GM18951 (cell line): ENCODE results near the gene C1orf74.
"Not testable (repeated sequence)": the region's sequence is repeated elsewhere in the genome, so short reads cannot be mapped to it uniquely, and the experiment has no call there.

Experiments used
- POLR2A ChIP-seq: IDR thresholded peaks from 4 replicates; pipeline ENCODE4 v1.6.1; 2011; ENCODE audit warnings: mild to moderate bottlenecking; ENCODE audit not compliant: insufficient read length, insufficient read depth; ENCODE audit errors: extremely low read depth
- in situ Hi-C: fragments of 300-500 bp; cut with MboI; formaldehyde crosslinking; loops from one replicate; pipeline ENCODE4 v1.12.0; 2022; ENCODE audit warnings: low sequenced_read_pairs, mixed read lengths, inconsistent platforms; ENCODE audit not compliant: unreplicated experiment

C1orf74 gene

DNA sequence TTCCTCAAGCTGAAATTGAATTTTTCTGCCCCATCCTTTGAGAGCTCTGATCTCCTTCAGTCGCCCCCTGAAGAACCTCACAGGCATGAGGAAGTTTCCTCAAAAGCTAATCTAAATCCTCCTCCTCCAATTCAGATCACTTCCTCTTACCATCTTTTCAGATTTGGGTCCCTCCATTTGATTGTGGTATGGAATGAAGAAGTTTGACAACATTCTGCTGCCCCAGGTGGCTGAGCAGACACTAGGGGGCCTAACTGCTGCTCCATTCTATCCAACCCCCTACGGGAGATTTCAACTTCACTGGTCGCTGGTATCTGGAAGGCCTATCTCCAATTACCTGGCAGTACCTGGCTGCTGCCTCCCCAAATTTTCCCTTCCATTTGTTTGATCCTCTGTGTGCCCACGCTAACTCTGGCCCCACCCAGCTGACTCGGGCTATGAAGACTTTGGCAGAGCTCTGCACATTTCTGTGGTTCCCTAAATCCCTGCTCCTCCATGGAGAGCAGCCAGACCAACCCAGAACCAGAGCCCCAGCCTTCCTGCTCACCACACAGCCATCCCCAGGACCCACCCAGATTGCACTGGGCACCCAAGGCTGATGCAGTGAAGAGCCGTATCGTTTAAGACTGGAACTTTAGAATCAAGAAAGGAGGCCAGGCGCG, 13.8 kb upstream of the C1orf74 start:
- in situ Hi-C loops, result no loop called here
- TF ChIP-seq POLR2A, result no peak

DNA sequence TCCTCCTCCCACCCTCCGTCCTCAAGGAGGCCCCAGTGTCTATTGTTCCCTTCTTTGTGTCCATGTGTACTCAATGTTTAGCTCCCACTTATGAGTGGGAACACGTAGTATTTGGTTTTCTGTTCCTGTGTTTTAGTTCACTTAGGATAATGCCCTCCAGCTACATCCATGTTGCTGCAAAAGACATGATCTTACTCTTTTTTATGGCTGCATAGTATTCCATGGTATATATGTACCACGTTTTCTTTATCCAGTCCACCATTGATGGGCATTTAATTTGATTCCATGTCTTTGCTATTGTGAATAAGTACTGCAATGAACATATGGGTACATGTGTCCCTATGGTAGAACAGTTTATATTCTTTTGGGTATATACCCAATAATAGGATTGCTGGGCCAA, 9.4 kb upstream of the C1orf74 start:
- in situ Hi-C loops, result not testable (repeated sequence)

DNA sequence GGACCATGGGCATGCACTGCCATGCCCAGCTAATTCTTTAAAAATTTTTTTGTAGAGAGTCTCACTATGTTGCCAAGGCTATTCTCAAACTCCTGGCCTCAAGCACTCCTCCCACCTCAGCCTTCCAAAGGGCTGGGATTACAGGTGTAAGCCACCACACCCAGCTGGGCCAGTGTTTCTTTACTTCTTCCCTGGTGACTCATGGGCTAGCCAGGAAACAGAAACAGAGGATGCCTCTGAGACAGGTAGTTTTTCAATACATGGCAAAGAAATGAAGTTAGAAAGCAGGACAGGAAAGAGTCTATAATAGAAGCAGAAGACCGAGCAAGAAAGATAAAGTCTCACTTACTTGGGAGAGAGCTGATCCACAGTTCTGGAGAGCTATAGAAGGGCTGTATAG, 7.6 kb upstream of the C1orf74 start:
- no peak for TF ChIP-seq POLR2A
- in situ Hi-C loops, result no loop called here

- in situ Hi-C loops, result no loop called here
- TF ChIP-seq POLR2A, result no peak
These were observed 6.2 kb upstream of the C1orf74 start for GRCh38 chr1:209790286-209791193.

- TF ChIP-seq POLR2A, result no peak
- in situ Hi-C loops, result no loop called here
These were observed 4.9 kb upstream of the C1orf74 start for GRCh38 chr1:209789245-209789644.

DNA sequence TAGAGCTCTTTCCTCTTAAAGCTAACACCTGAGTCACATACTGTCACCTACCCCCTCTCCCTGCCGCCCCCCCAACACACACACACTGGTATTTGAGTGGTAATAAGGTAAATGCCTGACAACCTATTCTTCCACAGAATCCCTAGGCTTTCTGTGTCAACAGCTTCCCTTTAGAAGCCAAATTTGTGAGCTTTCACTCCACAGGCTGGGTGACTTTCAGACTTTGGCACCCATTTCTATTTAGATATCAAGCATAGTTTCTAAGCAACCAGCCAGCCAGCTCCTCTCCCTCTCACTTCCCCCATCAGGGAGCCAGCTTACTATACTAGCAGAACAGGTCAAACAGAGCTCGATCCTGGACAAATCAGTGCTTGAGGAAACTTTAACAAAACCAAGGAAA, 3.2 kb upstream of the C1orf74 start:
- in situ Hi-C loops, result no loop called here
- TF ChIP-seq POLR2A, result no peak

GRCh38 chr1:209786146-209786545, 1.8 kb upstream of the C1orf74 start:
- in situ Hi-C loops, result no loop called here
- TF ChIP-seq POLR2A, result no peak

DNA sequence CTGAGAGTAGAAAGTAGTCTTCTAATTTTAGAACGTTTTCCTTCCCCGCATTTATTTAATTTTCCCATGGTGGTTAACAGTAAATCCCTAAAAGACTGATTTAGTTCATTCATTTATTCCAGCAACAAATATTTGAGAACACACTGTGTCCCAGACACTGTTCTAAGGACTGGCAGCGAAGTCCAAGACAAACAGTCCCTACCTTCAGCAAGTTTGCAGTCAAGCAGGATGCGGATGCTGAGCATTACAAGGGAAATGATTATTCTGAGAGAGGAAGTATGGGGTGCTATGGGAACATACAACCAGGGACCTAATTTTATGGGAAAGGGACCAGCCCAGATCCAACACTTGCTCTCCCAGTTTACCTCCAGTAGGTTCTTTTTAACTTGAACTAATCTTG, 1.2 kb upstream of the C1orf74 start:
- in situ Hi-C loops, result no loop called here
- no peak for TF ChIP-seq POLR2A

DNA sequence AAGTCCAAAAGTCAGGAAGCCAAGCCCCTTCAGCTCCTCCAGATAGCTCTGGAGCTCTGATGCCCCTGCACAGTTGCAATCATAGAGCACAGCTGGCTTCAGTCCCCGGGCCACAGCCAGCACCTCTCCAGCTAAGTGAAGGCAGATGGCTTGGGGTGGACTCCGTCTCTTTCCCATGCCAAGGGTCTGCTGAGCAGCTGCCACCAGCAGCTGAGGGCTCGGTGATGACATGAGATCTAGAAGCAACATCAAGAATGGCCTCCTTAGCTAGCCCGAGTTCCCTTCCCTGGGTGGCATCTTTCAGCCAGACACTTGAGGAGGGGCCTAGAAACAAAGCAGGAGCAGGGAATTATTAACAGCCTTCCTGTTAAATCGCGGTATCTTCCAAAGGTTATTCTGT, 973 bp downstream of the C1orf74 start:
- in situ Hi-C loops, result no loop called here
- peak; percentile 15 for TF ChIP-seq POLR2A

- in situ Hi-C loops, result no loop called here
- TF ChIP-seq POLR2A, result peak; percentile 9
These were observed 4.1 kb downstream of the C1orf74 start for GRCh38 chr1:209780268-209780667.

DNA sequence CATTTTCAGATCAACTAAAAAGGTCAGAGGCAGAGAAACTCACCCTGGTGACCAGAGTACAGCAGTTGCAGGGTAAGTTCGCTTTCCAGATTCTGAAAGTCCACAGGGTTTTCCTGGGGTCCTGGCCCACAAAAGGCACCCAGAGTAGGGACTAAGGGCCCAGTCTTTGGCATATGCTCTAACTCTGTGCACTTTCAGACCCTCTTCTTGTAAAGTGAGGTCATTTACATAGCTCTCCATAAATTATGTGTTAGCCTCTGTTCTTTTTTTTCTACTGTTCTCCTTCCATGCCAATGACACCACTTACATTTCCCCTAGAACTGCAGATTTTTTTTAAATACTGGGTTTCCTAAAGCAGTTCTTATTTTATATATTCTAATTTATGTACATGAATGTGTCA, 6.3 kb downstream of the C1orf74 start:
- TF ChIP-seq POLR2A, result no peak
- in situ Hi-C loops, result no loop called here

- in situ Hi-C loops, result no loop called here
- TF ChIP-seq POLR2A, result no peak
These were observed 6.8 kb downstream of the C1orf74 start for GRCh38 chr1:209777587-209777986.

DNA sequence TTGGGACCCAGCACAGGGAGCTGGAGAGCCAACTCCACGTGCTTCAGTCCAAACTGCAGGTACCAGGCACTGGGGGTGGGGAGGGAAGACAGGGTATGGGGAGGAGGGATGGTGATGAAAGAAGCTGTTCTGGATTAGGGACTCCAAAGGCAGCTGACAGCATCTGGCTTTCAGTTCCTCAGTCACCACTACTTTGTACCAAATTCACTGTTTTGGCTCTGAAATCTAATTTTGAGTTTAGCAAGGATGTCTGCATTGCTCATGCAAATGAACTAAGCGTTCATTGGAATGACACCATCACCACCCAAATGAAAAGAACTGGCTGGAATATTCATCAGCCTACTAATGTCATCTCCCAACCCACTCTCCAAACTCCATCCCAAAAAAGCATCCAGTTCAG, 8.7 kb downstream of the C1orf74 start:
- TF ChIP-seq POLR2A, result no peak
- in situ Hi-C loops, result no loop called here

DNA sequence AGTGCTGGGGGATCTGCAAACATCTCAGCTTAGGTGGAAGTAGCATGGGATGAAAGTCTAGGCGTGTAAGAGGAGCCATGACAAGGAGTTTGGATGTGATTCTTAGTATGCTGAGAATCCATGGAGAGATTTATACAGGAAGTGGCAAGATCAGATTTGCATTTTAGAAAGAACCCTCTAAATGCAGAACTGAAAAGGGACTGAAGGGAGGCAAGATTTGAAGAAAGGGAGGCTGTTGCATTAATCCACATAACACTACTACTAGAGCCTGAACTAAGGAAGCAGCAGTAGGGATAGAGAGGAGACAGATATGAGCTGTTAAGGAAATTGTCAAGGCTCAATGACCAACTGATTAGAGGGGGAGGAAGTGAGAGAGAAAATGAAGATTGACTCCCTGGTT, 9.8 kb downstream of the C1orf74 start:
- in situ Hi-C loops, result no loop called here
- TF ChIP-seq POLR2A, result no peak
